GM19463 (cell line): Measurements from ENCODE around the gene DEFB131A.
"Not testable (repeated sequence)": the region's sequence is repeated elsewhere in the genome, so short reads cannot be mapped to it uniquely, and the experiment has no call there.

Source experiments
- ATAC-seq: cut with Tn5 transposase; IDR thresholded peaks from one replicate; pipeline ENCODE4 v1.9.1; 2021; ENCODE audit warnings: mild to moderate bottlenecking, moderate library complexity; ENCODE audit not compliant: unreplicated experiment

DEFB131A gene, protein sequence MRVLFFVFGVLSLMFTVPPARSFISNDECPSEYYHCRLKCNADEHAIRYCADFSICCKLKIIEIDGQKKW

GRCh38 chr4:9444114-9444513 is at the start of gene DEFB131A:
Gene DEFB131A (plus strand): TSS chr4:9444414. CDS start chr4:9444534, 120 bp downstream.
- not testable (repeated sequence) for ATAC-seq

DNA sequence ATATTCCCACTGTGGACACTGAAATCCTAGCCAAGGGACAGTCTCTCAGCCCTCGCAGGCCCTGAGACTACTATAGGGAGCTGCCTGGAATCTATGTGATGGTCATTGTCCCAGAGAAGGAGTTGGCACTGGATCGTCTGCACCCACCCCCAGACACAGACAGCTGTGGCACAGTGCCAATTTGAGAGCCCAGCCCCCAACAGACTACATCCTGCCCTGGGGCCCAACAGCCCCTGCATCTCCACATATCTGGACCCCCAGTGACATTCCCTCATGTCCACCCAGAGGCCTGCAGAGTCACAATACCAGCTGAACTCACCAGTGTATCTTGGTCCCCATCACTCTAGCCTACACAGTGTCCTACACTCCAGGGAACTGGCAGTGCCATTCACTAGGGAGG is 38.4 kb upstream of the DEFB131A start:
- not testable (repeated sequence) for ATAC-seq

- ATAC-seq, result not testable (repeated sequence)
Measured at GRCh38 chr4:9406491-9406890, 37.7 kb upstream of the DEFB131A start.

DNA sequence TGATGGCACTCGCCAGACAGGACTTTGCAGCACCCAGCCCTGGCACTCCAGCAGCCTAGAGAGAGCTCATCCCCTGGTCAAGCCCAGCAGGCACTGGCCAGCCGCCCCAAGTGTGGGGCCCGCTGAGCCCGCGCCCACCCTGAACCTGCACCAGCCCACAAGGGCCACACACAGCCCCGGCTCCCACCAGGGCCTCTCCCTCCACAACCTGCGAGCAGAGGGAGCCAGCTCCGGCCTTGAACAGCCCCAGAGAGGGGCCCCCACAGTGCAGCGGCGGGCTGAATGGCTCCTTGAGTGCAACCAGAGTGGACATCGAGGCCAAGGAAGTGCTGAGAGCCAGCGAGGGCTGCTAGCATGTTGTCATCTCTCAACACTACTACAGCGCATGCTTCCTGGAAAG is 34.4 kb upstream of the DEFB131A start:
- no peak for ATAC-seq

- ATAC-seq, result not testable (repeated sequence)
Measured at GRCh38 chr4:9421884-9422455, 22.2 kb upstream of the DEFB131A start.

DNA sequence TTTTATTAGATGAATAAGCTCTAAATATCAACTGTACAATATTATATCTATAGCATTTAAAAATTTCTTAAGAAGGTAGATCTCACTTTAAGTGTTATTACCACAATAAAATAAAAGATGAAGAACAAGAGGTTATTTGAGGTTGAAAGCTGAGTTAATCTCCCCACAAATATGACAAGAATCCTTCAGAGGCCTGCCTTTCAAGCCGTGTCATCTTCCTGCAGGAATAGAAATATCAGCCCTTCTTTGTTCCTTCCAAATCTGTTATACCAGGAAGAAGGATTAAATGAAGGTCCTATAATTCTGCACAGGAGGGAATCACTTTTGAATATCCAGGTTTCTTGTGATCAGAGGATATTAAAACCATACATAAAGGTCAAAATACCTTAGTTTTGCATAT is 18.3 kb upstream of the DEFB131A start:
- ATAC-seq, result not testable (repeated sequence)

DNA sequence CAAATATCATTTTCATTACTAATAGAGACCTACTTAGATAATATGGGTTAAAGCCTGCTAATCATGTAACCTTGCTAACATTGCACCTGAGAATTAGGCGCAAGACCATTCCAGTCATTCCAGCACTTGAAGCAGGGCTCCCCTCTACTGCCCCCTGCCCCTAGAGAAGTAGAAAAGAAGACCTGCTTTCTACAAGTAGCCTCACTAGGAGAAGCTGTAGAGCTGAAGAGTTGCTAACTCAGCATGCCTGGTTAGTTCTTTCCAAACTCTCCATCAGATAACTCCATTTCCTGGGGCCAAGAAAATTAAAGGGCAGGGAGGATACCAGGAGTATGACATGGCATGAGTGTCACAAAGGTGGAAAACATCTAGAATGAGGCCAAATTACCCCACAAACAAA is 14.2 kb upstream of the DEFB131A start:
- ATAC-seq, result not testable (repeated sequence)

GRCh38 chr4:9433320-9433719 is 10.9 kb upstream of the DEFB131A start:
- ATAC-seq, result not testable (repeated sequence)

DNA sequence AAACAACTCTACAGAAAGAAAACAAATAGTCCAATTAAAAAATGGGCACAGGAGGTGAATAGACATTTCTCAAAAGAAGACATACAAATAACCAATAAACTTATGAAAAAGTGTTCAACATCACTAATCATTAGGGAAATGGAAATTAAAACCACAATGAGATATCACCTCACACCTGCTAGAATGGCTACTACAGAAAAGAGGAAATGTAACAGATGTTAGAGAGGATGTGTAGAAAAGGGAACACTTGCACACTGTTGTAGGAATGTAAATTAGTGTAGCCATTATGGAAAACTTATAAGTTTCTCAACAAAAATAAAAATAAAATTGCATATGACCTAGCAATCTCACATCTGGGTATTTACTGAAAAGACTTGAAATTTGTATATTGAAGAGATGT is 7.5 kb upstream of the DEFB131A start:
- not testable (repeated sequence) for ATAC-seq

DNA sequence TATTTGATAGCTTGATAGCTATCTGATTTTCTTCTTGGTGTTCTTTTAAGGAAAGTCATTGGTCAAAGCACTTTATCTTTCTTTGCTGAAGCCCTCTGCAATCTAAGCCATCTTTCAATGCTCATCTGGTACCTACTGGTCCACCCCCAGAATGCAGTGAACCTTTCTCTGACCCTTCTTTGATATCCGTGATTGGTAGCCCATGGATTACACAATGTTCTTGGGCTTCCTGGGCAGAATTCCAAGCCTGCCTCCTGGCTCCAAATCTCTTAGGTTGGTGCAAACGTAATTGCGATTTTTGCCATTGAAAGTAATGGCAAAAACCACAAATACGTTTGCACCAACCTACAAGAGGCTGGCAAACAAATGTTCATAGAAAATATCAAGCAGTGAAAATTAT is 1.9 kb upstream of the DEFB131A start:
- ATAC-seq, result not testable (repeated sequence)

DNA sequence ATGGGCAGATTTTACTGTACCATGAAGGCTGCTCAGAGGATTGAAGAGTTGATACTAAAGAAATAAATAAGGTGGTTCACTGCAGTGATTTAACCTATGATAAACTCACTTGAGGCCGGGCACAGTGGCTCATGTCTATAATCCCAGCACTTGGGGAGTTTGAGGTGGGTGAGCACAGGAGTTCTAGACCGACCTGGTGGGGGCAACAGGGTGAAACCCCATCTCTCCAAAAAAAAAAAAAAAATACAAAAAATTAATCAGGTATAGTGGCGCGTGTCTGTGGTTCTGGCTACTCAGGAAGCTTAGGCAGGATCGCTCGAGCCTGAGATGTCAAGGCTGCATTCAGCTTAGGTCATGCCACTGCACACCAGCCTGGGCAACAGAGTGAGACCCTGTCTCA is 467 bp downstream of the DEFB131A start:
- ATAC-seq, result not testable (repeated sequence)

DNA sequence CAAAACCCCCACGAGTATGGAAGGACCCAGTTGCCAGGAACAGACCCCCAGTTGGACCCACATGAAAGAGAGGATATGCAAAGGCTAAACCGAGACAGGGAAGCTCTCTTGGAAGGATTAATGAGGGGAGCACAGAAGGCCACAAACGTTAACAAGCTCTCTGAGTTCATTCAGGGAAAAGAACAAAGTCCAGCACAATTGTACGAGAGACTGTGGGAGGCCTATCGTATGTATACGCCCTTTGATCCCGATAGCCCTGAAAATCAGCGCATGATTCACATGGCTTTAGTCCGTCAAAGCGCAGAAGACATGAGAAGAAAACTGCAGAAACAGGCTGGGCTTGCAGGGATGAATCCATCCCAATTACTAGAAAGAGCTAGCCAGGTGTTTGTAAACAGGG is 8.0 kb downstream of the DEFB131A start:
- ATAC-seq, result not testable (repeated sequence)

- not testable (repeated sequence) for ATAC-seq
Measured at GRCh38 chr4:9454284-9454683, 10.1 kb downstream of the DEFB131A start.

DNA sequence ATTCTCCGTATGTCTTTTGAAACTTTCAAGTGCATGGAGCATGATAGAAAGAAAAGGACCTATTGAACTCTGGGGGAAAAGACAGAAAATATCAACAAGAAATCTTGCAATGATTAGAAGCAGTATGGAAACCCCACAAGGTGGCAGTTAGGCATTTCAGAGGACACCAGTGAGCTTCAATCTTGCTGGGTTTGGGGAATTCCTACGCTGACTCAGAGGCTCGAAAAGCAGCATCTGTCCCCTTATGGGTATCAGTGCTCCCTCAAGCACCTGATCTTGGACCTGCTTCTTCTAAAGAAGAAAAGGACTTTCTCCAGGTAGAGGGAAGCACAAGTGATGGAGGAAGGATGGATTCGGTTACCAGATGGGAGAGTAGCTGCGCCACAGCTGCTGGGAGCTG is 10.8 kb downstream of the DEFB131A start:
- not testable (repeated sequence) for ATAC-seq

GRCh38 chr4:9479466-9479865 is 35.3 kb downstream of the DEFB131A start:
- not testable (repeated sequence) for ATAC-seq

DNA sequence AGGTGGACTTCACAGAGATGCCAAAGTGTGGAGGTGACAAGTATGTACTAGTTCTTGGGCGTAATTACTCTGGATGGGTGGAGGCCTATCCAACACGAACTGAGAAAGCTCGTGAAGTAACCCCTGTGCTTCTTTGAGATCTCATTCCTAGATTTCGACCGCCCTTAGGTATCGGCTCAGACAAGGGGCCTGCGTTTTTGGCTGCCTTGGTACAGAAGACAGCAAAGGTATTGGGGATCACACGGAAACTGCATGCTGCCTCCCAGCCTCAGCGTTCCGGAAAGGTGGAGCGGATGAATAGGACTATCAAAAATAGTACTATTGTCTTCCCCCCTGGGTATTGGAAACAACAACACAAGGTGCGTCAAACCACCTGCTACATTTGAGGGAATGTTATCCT is 35.9 kb downstream of the DEFB131A start:
- not testable (repeated sequence) for ATAC-seq

- not testable (repeated sequence) for ATAC-seq
Measured at GRCh38 chr4:9482871-9483270, 38.7 kb downstream of the DEFB131A start.

GRCh38 chr4:9483682-9484081 is 39.5 kb downstream of the DEFB131A start:
- not testable (repeated sequence) for ATAC-seq

- not testable (repeated sequence) for ATAC-seq
Measured at GRCh38 chr4:9486880-9487279, 42.7 kb downstream of the DEFB131A start.

- ATAC-seq, result not testable (repeated sequence)
Measured at GRCh38 chr4:9488796-9489195, 44.6 kb downstream of the DEFB131A start.

DNA sequence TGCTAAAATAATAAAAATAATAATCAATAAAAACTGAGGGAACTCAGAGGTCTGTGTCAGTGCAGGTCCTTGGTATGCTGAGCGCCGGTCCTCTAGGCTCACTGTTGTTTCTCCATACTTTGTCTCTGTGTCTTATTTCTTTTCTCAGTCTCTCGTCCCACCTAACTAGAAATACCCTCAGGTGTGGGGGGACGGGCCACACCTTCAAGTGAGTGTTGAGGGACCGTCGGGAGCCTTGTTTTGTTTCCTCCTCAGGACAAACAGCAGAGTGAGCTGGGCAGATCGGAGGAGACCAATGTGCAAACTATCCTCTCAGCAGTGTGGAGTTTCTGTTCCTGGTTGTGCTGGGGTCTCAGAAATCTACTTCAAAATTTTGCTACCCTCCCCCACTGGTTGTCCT is 46.3 kb downstream of the DEFB131A start:
- ATAC-seq, result not testable (repeated sequence)

DNA sequence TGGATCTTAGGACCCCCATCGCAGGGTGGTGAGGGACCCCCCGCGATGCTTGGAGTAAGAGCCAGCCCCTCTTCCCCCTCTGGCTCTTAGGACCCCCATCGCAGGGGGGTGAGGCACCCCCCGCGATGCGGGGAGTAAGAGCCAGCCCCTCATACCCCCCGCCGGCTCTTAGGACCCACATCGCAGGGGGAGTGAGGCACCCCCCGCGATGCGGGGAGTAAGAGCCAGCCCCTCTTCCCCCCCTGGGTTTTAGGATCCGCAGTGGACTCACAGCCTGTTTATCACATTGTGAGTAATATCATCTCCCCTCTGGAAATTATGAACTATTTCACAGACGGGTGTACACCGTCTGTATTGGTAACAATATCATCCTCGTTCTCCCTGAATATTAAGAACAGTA is 46.8 kb downstream of the DEFB131A start:
- not testable (repeated sequence) for ATAC-seq

DNA sequence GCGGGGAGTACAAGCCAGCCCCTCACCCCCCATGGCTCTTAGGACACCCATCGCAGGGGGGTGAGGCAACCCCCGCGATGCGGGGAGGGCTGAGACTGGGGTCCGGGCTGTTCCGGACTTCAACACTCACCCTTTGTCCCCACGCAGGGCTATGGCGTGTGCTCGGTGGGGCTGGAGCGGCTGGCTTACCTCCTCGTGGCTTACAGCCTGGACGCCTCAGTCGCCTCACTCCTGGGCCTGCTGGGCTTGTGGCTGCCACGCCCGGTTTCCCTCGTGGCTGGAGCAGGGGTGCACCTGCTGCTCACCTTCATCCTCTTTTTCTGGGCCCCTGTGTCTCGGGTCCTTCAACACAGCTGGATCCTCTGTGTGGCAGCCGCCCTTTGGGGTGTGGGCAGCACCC is 49.4 kb downstream of the DEFB131A start:
- ATAC-seq, result not testable (repeated sequence)
